Kidney epithelial cell (primary cell): ENCODE data around the gene C16orf90. TPM values are rescaled to one million over a fixed set of nuclear protein-coding genes. Genes with fewer than 3 reads are reported as not detected.

Source experiments
- DNase-seq: peaks from one replicate; pipeline ENCODE4 v3.0.0-alpha.2; 2010; ENCODE audit warnings: low read depth
- H3K27me3 ChIP-seq: 2 replicates; pipeline ENCODE4 v1.6.0; 2011; ENCODE audit warnings: low read length; ENCODE audit not compliant: control insufficient read depth, insufficient read depth
- H3K36me3 ChIP-seq: 2 replicates; pipeline ENCODE4 v1.5.1; 2011; ENCODE audit warnings: low read length; ENCODE audit not compliant: control insufficient read depth, insufficient read depth
- H3K4me3 ChIP-seq: 2 replicates; pipeline ENCODE4 v1.5.1; 2011; ENCODE audit warnings: low read depth, mild to moderate bottlenecking, control low read depth, low read length
- total RNA-seq: library from RNA; depleted of rRNA; stranded (reverse); fragments of >200 nt; gene quantifications from 2 replicates; pipeline ENCODE4 v1.2.3, GENCODE V29; 2015
- TF ChIP-seq, protein P1 (sequence below): IDR thresholded peaks from 2 replicates; pipeline ENCODE4 v1.5.1; 2011; ENCODE audit warnings: mild to moderate bottlenecking, moderate library complexity, low read length, control low read depth, inconsistent platforms; ENCODE audit not compliant: insufficient read depth, poor library complexity, severe bottlenecking

C16orf90 gene
- total RNA-seq, 1 donor from 2014 or later, result not detected

DNA sequence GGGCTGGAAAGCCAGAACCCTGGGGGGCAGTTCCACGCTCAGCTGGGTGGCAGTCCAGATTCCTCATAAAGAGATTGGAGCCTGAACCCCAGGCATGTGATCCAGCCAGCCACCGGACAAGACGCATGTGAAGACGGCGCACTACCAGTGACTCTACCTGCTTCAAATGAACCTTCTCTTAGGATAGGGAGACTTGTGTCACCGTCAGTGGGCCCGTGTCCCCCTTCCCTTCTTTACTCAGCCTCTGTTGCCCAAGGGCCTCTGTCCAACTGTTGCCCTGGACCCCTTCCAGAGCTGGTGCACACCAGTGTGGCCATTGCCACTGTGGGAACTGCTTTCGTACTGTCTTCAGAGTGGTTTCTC is 23.7 kb upstream of the C16orf90 start:
- Histone ChIP-seq H3K27me3 (no peaks in the 10 kb centered on the region), H3K4me3 (no peak overlapping the region), H3K36me3 (peaks cover 2% of the 10 kb centered on the region)
- DNase-seq, result no peak
- TF ChIP-seq, protein P1, sequence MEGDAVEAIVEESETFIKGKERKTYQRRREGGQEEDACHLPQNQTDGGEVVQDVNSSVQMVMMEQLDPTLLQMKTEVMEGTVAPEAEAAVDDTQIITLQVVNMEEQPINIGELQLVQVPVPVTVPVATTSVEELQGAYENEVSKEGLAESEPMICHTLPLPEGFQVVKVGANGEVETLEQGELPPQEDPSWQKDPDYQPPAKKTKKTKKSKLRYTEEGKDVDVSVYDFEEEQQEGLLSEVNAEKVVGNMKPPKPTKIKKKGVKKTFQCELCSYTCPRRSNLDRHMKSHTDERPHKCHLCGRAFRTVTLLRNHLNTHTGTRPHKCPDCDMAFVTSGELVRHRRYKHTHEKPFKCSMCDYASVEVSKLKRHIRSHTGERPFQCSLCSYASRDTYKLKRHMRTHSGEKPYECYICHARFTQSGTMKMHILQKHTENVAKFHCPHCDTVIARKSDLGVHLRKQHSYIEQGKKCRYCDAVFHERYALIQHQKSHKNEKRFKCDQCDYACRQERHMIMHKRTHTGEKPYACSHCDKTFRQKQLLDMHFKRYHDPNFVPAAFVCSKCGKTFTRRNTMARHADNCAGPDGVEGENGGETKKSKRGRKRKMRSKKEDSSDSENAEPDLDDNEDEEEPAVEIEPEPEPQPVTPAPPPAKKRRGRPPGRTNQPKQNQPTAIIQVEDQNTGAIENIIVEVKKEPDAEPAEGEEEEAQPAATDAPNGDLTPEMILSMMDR, result no peak

DNA sequence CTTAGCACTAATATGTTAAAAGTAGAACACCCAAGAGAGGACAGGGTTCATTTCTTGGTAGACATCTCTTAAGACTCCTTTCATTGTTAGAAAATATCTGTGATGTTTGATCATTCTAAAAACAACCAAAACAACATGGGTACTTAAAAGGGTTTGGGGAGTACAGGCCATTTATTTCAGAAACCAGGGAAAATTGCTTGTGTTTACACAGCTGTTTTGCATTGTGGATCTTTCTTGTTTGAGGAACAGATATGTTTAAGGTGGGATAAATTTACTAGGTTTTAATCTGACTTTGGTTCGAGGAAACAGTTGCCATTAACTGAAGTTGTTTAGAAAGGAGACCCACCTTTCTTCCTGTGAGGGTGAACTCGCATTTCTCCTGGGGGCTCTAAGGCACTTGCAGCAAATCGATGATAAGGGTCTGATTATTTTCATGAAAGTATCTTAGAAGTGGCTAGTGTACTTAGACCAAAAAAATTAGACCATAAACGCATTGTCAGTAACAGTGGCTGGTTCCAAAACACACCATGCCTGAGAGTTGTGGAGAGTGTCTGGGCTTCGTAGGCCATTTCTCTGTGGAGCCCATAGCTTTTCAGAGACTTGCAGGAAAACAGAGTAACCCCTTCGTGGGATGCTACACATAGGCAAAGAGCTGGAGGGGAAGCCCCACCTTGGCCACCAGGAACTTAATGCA is 23.1 kb upstream of the C16orf90 start:
- no peak for DNase-seq
- TF ChIP-seq, protein P1, result no peak
- Histone ChIP-seq H3K27me3 (no peaks in the 10 kb centered on the region), H3K4me3 (no peak overlapping the region), H3K36me3 (peaks cover 2% of the 10 kb centered on the region)

GRCh38 chr16:3515897-3516296 is 20.6 kb upstream of the C16orf90 start:
- Histone ChIP-seq H3K27me3 (no peaks in the 10 kb centered on the region), H3K4me3 (no peak overlapping the region), H3K36me3 (peaks cover 1% of the 10 kb centered on the region)
- DNase-seq, result no peak
- TF ChIP-seq, protein P1, result no peak

DNA sequence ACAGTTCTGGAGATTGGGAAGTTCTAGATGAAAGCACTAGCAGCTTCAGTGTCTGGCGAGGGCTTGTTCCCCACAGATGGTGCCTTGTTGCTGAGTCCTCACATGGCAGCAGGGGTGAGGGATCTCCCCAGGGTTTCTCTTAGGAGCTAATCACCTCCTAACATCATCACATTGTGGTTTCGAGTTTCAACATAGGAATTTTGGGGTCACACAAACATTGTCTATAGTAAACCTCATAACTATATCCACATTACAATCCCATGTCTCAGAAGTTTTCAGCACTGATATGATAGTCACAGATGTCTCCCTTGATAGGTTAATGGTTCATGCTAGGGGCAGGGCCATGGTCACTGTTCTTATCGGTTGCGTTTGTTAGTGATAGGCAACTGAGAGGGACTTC is 19.3 kb upstream of the C16orf90 start:
- TF ChIP-seq, protein P1, result no peak
- H3K4me3 ChIP-seq, result no peak overlapping the region
- DNase-seq, result no peak

GRCh38 chr16:3513892-3514583 is 18.7 kb upstream of the C16orf90 start:
- H3K36me3 ChIP-seq, result peaks cover 1% of the 10 kb centered on the region
- no peaks in the 10 kb centered on the region for H3K27me3 ChIP-seq
- H3K4me3 ChIP-seq, result no peak overlapping the region
- DNase-seq, result no peak
- TF ChIP-seq, protein P1, result no peak

More for the DNA sequence above, 19.3 kb upstream of the C16orf90 start:
- Histone ChIP-seq H3K27me3 (no peaks in the 10 kb centered on the region), H3K36me3 (peaks cover 1% of the 10 kb centered on the region)
